Activated CD4-positive, CD25-positive, alpha-beta regulatory T cell treated with anti-CD3 and anti-CD28 coated beads, Interleukin-2, amount 50 U/mL, for 24 hours (primary cell): ENCODE results near the gene NCS1.

ENCODE experiments used
- ATAC-seq, 2 donors: fragments of 150-1000 bp; cut with Tn5 transposase; one replicate each; pipeline ENCODE4 v1.10.0; 2021; ENCODE audit warnings: mild to moderate bottlenecking in 1 of 2, moderate library complexity in 1 of 2

The NCS1 gene

DNA sequence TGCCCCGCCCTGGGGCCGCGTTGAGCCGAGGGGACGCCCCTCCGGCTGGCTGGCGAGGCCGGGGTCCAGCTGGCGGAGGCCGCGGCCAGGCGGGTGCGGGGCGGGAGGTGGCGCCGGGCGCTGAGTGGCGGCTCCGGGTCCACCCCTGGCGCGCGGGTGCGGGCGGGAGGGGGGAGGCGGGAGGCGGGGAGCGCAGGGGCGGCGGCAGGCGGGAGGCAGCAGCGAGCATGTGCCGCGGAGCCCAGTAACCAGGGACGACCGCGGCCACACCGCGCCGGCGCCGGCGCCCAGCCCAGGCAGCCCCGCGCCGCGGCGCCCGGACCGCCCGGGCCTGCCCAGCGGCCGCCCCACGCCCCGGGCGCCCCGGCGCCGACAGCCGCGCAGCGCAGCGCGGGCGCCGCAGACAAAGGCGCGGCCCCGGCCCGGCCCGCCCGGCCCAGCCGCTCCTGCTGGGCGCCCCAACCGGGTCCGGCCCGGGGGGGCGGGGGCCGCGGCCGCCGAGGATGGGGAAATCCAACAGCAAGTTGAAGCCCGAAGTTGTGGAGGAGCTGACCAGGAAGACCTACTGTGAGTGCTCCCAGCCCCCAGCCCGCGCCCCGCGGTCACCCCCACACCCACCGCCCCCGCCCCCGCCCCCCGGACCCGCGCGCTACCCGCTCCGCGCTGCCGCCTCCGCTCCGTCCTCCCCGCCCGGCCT, at the start of gene NCS1:
NCS1 (plus strand) TSS at position 244 of the 697 bp plus-strand sequence; CDS start at position 504, 260 bp downstream.
- ATAC-seq = peak; percentile 75 to 85

DNA sequence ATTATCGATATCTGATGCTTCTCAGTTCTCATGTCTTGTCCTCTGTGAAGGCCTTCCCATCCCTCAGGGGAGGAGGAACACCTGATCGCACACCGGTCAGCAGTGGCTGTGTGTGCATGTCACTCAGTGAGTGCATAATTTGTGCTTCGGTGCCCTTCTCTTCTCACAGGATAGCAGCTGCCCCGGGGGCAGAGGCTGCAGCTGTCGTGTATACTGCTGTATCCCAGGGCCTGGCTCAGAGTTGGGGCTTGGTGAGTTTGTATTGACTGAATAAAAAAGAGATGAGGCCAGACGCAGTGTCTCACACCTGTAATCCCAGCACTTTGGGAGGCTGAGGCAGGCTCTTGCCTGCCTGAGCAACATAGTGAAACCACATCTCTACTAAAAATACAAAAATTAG, 49.7 kb upstream of the NCS1 start:
- no peak for ATAC-seq

DNA sequence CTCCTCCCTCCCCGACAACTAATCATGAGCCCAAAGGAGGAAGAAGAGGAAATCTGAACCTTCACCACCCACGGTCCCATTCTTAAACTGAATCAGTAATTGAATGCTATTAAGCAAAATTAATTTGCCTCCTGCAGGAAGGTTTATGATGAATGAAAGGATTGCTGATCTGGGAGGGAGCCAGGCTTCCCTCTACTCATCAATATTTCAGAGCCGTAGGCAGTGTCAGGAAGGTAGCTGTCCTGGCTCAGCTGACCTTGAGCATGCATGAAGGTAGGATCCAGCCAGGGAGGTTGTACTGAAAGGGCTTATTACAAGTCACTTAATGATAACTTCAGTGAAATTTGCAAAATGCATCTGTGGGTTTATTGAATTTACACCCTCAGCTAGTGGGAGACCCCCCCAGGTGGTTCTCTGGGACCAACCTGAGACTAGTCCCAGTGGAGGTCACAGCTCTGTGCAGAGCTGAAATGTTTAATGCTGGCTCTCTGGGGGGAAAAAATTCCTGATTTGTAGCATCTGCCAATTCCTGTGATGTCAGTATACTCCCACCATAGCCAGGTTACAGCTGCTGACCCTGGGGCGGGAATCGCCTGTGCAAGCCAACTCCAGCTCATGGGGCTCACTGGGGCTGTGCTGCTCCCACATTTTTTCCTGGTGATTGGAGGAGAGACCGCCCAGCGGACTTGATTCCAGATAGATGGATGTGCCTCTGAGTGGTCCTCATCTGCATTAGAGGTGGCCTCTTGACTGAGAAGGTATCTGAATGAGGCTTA, 47.9 kb upstream of the NCS1 start:
- no peak for ATAC-seq

DNA sequence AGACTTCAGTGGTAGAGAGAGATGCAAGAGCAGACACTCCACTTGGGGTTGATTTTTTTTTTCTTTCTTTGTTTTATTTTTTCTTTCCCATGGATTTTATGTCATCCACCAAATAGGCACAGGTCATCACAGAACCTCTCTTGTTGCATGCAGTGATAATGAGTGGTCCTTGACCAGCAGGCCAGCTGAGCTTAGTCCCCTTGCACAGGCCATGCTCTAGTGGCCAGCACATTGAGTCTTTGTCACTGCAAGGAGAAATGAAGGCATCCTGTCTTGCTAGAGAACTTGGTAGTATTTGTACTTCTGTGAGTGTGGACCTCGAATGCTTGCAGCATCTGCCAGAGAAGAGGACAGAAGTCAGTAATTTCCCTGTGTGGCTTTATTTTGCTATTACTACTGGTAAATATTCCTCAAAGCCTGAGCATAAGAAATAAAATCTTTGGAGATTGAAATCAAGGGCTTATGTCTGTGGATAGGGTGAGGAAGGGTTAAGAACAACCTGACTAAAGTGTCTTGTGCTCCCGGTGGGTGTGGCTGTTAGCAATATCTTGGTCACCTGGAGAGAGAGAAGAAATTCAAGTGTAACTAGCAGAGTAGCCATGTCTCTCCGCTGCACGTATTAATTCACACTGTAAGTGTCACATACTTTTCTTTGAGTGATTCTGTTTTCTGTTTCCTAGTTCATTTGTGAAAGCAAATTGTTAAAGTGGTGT, 45.3 kb upstream of the NCS1 start:
- no peak for ATAC-seq

DNA sequence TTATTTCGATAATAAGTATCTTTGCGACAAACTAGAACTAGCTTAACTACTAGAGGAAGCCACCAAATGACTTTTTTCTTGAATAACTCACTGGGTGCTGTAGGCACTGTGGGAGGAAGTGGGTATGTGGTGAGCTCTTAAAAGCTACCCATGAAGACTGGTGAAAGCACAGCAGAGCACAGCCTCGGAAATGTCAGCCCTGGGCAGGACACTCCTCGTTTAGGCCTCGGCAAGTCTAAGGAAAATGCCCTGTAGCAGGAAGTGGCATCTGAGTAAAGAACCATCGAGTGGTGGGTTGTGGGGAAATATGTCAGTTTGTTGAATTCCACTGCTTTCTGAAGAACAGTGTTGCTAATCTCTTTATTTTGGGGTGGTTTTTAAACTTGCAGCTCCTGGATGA, 44.0 kb upstream of the NCS1 start:
- ATAC-seq = peak; percentile 73 to 78

DNA sequence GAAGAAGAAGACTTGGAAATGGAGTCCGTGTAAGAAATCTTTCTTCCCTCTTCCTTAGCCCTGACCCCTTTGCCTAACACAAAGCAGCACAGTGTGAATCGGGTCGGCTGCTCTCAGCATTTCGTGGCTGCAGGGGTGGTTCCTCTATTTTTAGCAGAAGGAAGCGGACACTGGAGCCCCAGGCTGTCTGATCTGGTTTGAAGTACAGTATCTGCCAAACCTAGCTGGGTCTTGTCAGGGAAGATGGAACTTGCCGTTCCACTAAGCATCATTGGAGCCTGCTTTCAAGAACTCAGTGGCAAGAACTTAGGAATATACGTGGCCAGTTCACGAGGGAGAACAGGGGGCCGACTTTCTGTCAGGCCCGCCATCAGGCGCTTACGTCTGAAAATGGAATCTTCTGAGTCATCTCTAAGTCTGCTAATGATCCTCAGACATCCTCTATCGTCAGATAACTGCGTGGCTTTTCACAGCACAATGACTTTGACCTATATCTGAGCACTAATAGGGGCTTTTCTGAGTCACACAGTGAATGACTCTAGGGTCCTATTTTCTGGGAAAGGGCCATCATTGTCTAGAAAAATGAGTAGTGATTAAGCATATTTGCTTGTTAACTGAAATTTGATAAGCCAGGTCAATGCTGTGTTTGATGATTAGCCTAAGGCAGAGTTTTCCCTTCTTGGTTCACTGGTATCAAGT, 43.3 kb upstream of the NCS1 start:
- ATAC-seq = peak; percentile 93 to 95

DNA sequence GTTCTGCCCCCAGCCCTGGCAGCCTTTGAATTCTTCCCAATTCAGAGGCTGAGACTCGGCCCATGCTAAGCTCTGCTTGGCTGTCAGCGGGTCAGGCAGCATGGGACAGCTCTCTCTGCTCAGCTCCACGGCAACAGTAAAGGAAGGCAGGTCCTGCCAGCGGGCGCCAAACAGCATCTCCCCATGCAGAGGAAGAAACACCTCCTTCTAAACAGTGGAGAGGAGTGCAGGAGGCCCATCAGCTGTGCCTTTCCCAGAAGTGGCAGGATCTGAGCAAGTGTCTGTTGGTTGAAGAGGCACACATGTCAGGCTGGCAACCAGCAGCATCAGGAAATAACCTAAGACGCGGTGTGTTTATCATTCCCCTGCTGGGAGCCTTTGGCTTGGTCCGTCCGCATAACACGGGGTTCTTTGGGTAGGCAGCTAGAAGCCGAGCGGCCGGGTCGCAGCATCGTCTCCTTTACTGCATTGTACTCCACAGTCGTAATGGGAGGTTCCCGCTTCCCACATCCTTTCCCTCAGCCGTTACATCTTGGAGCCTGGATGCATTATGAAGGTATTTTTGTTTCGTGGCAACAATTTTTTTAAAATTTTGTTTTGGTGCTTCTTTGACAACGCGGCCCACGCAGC, 42.7 kb upstream of the NCS1 start:
- ATAC-seq = peak in 1 of 2 donors; percentile 8

DNA sequence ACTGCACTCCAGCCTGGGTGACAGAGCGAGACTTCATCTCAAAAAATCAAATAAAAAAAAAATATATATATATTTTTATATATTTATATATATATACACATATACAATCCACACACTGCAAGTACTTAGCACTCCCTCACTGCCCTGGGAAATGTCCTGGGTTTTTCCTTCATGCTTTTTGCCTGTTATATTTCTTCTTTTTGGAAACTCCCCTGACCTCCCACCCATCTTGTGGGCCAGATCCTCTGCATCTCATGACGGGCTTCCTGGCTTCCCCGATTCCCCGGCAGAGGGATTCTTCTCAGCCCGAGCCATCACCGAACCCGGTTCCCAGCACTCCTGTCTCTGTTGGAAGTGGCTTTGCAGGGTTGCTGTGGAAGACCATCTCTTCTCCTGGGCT, 39.5 kb upstream of the NCS1 start:
- ATAC-seq = no peak

DNA sequence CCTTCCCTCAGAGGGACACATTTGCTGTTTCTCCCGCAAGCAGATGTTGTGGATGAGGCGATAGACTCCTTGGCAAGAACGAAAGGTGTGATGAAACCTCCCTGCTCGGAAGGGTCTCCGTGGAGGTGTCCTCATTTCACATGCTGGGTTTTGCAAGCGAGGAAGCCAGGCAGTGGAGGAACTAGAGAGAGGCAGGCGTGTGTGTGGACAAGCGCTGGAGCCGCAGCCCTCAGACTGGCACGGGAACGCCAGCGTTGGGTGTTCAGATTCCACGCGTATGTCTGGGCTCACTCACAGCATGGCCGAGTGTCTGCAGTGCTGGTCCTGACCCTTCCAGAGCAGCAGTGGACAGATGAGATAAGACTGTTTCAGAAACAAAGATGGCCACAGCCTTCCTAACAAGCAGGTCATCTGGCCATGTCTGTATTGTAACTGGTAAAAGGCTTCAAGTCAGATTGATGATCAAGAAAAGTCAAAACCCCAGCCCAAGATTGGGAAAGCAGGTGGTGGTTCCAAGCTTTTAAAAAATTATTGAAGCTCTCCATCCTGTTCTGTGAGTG, 35.0 kb upstream of the NCS1 start:
- no peak for ATAC-seq

DNA sequence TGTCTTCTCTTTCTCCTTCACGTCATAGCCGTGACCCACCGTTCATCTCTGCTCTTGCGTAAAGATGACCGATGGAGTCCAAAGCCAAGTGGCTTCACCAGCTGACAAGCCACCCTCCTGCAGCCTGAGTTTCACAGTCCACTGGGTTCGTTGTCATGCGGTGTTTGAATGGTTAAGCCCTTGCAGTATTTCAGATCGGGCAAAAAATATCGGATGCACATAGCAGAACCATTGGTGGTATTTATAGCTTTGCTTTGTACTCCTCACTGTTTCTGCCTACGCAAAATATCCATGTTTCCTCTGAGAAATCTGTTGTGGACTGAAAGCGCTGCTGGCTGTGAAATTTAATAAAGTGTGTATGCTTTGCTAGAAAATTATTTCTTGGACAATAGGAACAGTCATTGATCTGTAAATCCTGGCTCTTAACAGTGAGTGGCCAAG, 34.5 kb upstream of the NCS1 start:
- ATAC-seq = no peak

DNA sequence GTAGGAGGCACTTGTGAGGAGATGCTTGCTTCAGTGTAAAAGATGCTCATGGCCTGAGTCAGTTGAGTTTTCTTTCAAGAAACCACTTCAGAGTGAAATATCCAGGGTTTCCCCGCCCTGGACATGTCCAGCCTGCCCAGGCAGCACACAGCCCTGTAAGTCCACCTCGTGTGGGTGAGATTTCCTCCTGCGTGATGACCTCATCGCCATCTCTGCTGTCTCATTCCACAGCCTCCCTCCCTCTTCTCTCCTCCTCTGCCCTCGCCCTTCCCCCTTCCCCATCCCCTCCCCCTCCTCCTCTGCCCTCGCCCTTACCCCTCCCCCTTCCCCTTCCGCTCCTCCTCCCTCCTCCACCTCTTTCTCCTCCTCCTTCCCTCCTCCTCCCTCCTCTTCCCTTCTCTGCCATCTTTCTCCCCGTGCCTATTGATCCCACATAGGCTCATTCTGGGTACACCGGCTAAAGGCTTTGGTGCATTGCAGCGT, 34.0 kb upstream of the NCS1 start:
- ATAC-seq = no peak

DNA sequence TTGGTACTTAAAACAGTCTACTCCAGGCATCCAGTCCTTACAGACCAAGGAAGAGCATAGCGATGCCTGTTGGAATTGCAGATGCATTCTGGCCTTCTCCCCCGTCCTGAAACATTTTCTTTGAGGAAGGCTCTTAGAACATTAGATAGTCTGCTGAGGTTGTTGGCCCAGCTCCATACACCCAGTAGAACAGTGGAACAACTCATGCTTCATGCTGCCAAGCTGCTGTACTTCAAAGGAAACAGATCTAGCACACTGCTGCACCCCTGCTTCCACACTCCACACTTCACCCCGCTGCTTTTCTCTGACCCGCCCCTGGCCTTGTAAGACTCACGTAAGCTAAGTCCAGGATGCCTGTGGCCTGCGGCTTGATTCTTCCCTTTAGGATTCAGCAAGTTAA, 33.4 kb upstream of the NCS1 start:
- no peak for ATAC-seq

DNA sequence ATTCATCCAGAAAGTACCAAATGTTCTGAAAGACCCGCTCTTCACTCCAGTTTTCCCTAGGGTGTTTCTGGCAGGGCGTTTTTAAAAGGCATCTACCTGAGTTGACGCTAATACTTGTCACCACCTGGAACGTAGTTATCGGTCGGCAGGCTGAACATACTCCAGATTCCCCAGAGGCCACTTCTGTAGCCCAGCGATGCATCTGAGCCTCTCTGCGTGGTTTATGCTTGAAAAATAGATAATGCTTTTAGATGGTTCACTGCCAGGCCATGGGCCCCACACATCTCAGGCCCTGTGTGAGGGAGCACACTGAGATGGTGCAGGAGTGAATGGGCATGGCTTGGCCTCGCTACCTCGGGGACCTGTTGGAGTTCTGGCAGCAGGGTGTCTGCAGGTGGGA, 33.0 kb upstream of the NCS1 start:
- no peak for ATAC-seq

DNA sequence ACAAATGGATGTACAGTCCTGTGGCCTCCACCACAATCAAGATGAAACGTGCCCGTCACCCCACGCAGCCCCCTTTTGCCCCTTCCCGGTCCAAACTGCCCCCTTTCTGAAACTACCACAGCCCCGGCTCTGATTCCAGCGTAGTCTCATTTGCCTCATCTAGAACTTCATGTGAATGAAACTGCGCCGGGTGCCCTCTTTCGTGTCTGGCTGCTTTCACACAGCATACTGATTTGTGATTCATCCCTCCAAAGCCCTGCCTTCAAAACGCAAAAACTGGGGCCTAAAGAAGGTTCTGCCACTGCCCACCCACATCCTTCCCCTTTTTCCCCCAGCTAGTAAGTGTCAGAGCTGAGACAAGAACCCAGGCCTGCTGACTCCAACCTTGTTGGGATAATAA, 31.5 kb upstream of the NCS1 start:
- ATAC-seq = peak; percentile 61 to 76

DNA sequence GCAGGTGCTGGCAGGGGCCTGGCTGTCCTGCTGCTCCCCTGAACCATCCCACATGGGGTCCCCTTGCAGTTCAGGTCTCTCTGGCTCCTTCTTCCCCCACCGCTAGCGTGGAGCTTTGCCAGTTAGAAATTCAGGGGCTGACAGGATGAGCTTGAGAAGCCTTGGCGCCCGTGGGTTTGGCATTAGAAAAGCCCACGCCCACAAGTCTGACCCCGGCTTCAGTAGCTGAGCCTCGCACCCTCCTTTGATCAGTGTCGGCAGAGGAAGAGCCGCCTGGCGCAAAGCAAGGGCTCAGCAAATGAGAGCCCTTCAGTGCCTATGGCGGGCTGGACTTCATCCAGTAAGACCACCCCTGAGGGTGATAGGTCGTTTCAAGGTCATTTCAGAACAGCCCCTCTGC, 30.1 kb upstream of the NCS1 start:
- ATAC-seq = no peak

DNA sequence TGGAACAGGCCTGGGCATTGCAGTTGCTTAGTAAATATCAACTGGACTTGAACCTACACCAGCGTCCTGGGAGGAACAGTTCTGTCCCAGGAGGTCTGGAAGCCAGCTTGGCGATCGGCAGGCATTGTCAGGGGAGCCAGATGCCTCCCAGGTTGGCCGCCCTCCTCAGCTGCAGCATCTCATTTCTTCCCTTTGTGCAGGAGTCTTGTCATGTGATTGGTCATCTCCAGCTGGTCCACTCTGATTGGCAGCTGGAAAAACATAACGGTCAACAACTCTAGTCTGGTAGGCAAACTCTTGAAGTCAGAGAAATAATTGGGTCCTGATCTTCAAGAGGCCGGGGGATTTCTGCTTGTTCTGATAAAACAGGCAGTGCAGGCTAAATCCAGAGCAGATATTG, 29.6 kb upstream of the NCS1 start:
- ATAC-seq = no peak

DNA sequence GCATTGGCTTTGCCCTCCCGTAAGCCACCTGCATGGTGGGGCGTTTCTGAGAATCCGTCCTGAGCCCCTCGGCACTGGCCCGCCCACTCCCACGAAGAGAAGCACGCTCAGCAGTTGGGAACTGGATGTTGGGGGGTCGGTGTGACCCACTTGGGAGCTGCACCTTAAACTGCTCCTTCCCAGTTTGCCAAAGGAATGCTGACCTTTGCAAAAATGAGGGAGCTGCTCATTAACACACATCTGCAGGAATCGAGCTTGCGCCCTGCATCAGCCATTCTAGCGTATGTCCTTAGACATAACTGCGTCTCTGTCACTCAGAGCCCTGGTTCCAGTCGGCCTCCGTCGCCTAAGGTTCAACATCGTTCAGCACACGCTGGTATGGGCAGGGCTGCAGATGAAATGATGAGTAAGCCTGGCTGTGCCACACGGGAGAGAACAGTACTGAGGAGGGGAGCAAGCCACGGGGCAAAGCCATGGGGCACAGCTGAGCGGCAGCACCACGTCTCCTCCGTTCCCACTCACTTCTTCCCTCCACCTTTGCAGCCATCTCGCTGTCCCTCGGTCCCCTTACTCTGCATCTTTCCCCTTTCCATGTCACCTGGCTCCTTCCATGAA, 28.8 kb upstream of the NCS1 start:
- ATAC-seq = no peak

DNA sequence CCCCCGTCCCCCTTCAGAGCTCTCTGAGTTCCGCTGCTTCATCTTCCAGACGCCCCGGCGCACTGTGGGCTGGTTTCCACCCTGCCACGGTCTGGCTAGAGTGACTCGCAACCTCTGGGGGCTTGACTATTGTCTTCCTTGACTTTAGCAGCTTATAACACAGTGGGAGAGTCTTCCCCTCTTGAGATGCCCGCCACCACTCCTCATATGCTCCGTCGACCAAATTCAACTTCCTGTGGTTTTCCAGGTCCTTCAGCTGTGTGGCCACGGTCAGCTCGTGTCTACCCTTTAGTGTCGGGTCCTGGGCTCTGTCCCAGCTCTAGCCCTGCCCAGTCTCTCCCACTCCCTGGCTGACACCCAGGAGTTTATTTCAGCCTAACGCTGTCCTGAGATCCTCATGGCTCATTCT, 28.2 kb upstream of the NCS1 start:
- peak in 1 of 2 donors; percentile 35 for ATAC-seq

DNA sequence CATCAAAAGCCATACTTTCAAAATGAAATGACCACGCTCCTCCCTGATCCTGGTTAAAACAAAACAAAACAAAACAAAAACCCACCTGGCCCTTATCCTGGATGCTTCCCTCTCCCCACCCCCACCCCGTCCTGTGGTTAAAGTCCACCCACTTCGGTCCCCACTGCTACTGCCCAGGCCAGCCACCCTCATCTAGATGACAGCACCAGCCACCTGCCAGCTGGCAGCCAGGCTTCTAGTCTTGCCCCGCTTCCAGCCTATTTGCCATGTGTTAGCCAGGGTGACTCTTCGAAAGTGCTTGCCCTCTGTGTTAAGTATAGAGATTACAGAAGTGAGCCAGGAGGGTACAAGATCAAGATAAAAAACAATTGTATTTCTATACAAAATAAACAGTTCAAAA, 27.5 kb upstream of the NCS1 start:
- no peak for ATAC-seq

DNA sequence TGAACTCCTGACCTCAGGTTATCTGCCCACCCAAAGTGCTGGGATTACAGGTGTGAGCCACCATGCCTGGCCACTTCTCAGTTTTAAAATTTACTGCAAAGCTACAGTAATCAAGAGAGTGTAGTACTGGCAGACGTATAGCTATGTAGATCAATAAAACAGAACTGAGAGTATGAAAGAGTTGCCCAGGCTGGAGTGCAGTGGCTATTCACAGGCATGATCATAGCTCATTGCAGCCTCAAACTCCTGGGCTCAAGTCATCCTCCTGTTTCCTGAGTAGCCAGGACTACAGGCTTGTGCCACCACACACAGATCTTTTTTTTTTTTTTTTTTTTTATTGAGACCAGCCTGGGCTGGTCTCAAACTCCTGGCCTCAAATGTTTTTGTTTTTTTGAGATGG, 26.5 kb upstream of the NCS1 start:
- no peak for ATAC-seq

DNA sequence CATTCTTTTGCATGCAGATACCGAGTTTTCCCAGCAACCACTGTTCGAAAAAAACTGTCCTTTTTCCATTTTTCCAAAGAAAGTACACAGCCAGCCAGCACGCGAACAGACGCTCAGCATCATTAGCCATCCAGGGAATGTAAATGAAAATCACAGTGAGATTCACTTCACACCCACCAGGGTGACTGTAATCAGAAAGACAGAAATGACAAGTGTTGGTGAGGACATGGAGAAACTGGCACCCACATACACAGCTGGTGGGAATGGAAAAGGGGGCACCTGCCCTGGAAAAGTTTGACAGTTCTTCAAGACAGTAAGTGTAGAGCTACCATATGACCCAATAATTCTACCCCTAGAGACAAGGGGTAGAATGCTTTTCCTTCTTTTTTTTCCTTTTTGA, 25.0 kb upstream of the NCS1 start:
- no peak for ATAC-seq

DNA sequence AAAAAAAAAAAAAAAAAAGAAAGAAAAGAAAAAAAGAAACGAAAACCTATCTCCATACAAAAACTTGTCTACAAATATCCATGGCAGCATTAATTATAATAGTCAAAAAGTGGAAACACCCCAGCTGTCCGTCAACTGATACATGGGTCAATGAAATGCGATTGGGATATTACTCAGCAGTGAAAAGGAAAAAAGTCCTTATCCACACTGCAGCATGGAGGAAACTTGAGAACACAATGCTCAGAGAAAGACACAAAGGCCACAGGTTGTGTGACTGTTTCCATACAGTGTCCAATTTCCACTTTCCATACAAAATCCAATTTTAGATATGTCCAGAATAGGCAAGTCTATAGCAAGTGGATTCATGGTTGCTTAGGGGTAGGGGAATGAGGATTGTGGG, 24.3 kb upstream of the NCS1 start:
- no peak for ATAC-seq
